WTC11 (cell line): ENCODE measurements around the gene ARPC1A. TPM values are rescaled to one million over a fixed set of nuclear protein-coding genes. Genes with fewer than 3 reads are reported as not detected.

Experiments used
- ATAC-seq: fragments of 200-7000 bp; cut with Tn5 transposase; 2 replicates; pipeline ENCODE4 v1.10.0; 2021; ENCODE audit warnings: mild to moderate bottlenecking, moderate library complexity
- CTCF ChIA-PET: fragments of 300-600 bp; sonication (Branson Sonifier 250); formaldehyde crosslinking; loops from one replicate; lab custom pipeline; 2021; ENCODE audit warnings: antibody characterized with exemption; lab: Charles Lee
- POLR2A ChIA-PET: fragments of 350-600 bp; sonication (Branson Sonifier 250); formaldehyde crosslinking; loops from one replicate; lab custom pipeline; 2021; ENCODE audit warnings: antibody characterized with exemption; lab: Charles Lee
- DNase-seq: peaks from one replicate; pipeline ENCODE4 v3.0.0; 2021; ENCODE audit warnings: low spot score
- H3K27ac Mint-ChIP-seq: 2 replicates; pipeline ENCODE4 v1.8.0; 2021; ENCODE audit warnings: mixed read lengths
- H3K27me3 Mint-ChIP-seq: 2 replicates; pipeline ENCODE4 v1.8.0; 2021; ENCODE audit warnings: low read depth, mild to moderate bottlenecking, moderate library complexity, mixed read lengths
- H3K36me3 Mint-ChIP-seq: 2 replicates; pipeline ENCODE4 v1.8.0; 2021; ENCODE audit warnings: mixed read lengths
- H3K4me1 Mint-ChIP-seq: 2 replicates; pipeline ENCODE4 v1.8.0; 2022; ENCODE audit warnings: mixed read lengths
- H3K4me3 Mint-ChIP-seq: 2 replicates; pipeline ENCODE4 v1.8.0; 2021; ENCODE audit warnings: mild to moderate bottlenecking, moderate library complexity, mixed read lengths
- H3K9me3 Mint-ChIP-seq: 2 replicates; pipeline ENCODE4 v1.8.0; 2021; ENCODE audit warnings: mixed read lengths
- CBFB ChIP-seq: sonication (generic); formaldehyde crosslinking; IDR thresholded peaks from 2 replicates; pipeline ENCODE4 v1.8.1; 2022; ENCODE audit warnings: mild to moderate bottlenecking, low read depth, missing genetic modification reagents
- CREM ChIP-seq: sonication (generic); formaldehyde crosslinking; IDR thresholded peaks from 2 replicates; pipeline ENCODE4 v1.8.1; 2022; ENCODE audit warnings: mild to moderate bottlenecking, missing genetic modification reagents, moderate library complexity
- ESRRA ChIP-seq: sonication (generic); formaldehyde crosslinking; IDR thresholded peaks from 2 replicates; pipeline ENCODE4 v1.8.1; 2022; ENCODE audit warnings: mild to moderate bottlenecking, missing genetic modification reagents, borderline replicate concordance
- FOXP1 ChIP-seq: sonication (generic); formaldehyde crosslinking; IDR thresholded peaks from 2 replicates; pipeline ENCODE4 v1.8.0; 2022; ENCODE audit warnings: missing genetic modification reagents, mild to moderate bottlenecking, moderate library complexity, borderline replicate concordance
- IRF2 ChIP-seq: sonication (generic); formaldehyde crosslinking; IDR thresholded peaks from 2 replicates; pipeline ENCODE4 v1.8.0; 2022; ENCODE audit warnings: low read depth, missing genetic modification reagents, borderline replicate concordance
- NFATC4 ChIP-seq: fragments of 250-450 bp; sonication (Bioruptor Pico); IDR thresholded peaks from 2 replicates; pipeline ENCODE4 v1.9.0; 2021; ENCODE audit warnings: mild to moderate bottlenecking
- NFYB ChIP-seq: sonication (generic); formaldehyde crosslinking; conservative IDR thresholded peaks from 2 replicates; pipeline ENCODE4 v1.8.0; 2022; ENCODE audit warnings: low read depth, missing genetic modification reagents
- PRRX2 ChIP-seq: fragments of 250-450 bp; sonication (Bioruptor Pico); IDR thresholded peaks from 2 replicates; pipeline ENCODE4 v1.8.0; 2021; ENCODE audit warnings: mild to moderate bottlenecking
- SMAD3 ChIP-seq: sonication (generic); formaldehyde crosslinking; IDR thresholded peaks from 2 replicates; pipeline ENCODE4 v1.8.0; 2022; ENCODE audit warnings: missing genetic modification reagents, mild to moderate bottlenecking, borderline replicate concordance
- SOX15 ChIP-seq: fragments of 250-450 bp; sonication (Bioruptor Pico); IDR thresholded peaks from 2 replicates; pipeline ENCODE4 v1.9.0; 2021; ENCODE audit warnings: mild to moderate bottlenecking
- SP1 ChIP-seq: sonication (generic); formaldehyde crosslinking; conservative IDR thresholded peaks from 2 replicates; pipeline ENCODE4 v1.8.1; 2022; ENCODE audit warnings: missing genetic modification reagents
- ZNF219 ChIP-seq: sonication (generic); formaldehyde crosslinking; IDR thresholded peaks from 2 replicates; pipeline ENCODE4 v1.8.0; 2023; ENCODE audit warnings: missing genetic modification reagents, mild to moderate bottlenecking, borderline replicate concordance
- ZNF423 ChIP-seq: fragments of 250-450 bp; sonication (Bioruptor Pico); IDR thresholded peaks from 2 replicates; pipeline ENCODE4 v2.1.2; 2022; ENCODE audit warnings: mild to moderate bottlenecking, moderate library complexity
- ZNF671 ChIP-seq: fragments of 250-450 bp; sonication (Bioruptor Pico); IDR thresholded peaks from 2 replicates; pipeline ENCODE4 v1.8.0; 2021; ENCODE audit warnings: mild to moderate bottlenecking
- ZSCAN18 ChIP-seq: fragments of 250-450 bp; sonication (Bioruptor Pico); IDR thresholded peaks from 2 replicates; pipeline ENCODE4 v2.1.2; 2022; ENCODE audit warnings: mild to moderate bottlenecking, moderate library complexity
- total RNA-seq: library from RNA; stranded (reverse); gene quantifications from 3 replicates; pipeline ENCODE4 v1.2.3, GENCODE V29; 2021
- TF ChIP-seq, protein P1 (sequence below): sonication (generic); formaldehyde crosslinking; IDR thresholded peaks from 2 replicates; pipeline ENCODE4 v1.8.1; 2022; ENCODE audit warnings: low read depth, missing genetic modification reagents, borderline replicate concordance
- TF ChIP-seq, protein P2 (sequence below): sonication (generic); formaldehyde crosslinking; IDR thresholded peaks from 2 replicates; pipeline ENCODE4 v1.8.1; 2022; ENCODE audit warnings: low read depth, mild to moderate bottlenecking, moderate library complexity, missing genetic modification reagents, borderline replicate concordance
- TF ChIP-seq, protein P3 (sequence below): sonication (generic); formaldehyde crosslinking; IDR thresholded peaks from 2 replicates; pipeline ENCODE4 v1.8.1; 2023; ENCODE audit warnings: mild to moderate bottlenecking, missing genetic modification reagents

ARPC1A gene
- total RNA-seq, 1 experiment from 2014 or later = 149 TPM

- ATAC-seq (no peak), DNase-seq (no peak)
- Mint-ChIP-seq H3K36me3 (peaks cover 14% of the 10 kb centered on the region), H3K27me3 (no peaks in the 10 kb centered on the region), H3K4me3 (no peak overlapping the region), H3K27ac (0 out of 2 replicates have a peak overlapping the region, but pooled peaks have one; percentile 53), H3K4me1 (peaks cover 11% of the 10 kb centered on the region), H3K9me3 (no peaks in the 10 kb centered on the region)
- ChIA-PET POLR2A (no interaction called here), CTCF (no interaction called here)
- TF ChIP-seq NFATC4 (no peak), CREM (CRISPR knock-in tag) (no peak), SOX15 (CRISPR knock-in tag) (no peak), ZNF219 (no peak), ZNF423 (CRISPR knock-in tag) (no peak), PRRX2 (no peak), CBFB (CRISPR knock-in tag) (no peak), ESRRA (CRISPR knock-in tag) (no peak), SP1 (no peak), IRF2 (CRISPR knock-in tag) (no peak), SMAD3 (CRISPR knock-in tag) (no peak), ZSCAN18 (CRISPR knock-in tag) (no peak), ZNF671 (CRISPR knock-in tag) (no peak), NFYB (CRISPR knock-in tag) (no peak)
- TF ChIP-seq, protein P1, sequence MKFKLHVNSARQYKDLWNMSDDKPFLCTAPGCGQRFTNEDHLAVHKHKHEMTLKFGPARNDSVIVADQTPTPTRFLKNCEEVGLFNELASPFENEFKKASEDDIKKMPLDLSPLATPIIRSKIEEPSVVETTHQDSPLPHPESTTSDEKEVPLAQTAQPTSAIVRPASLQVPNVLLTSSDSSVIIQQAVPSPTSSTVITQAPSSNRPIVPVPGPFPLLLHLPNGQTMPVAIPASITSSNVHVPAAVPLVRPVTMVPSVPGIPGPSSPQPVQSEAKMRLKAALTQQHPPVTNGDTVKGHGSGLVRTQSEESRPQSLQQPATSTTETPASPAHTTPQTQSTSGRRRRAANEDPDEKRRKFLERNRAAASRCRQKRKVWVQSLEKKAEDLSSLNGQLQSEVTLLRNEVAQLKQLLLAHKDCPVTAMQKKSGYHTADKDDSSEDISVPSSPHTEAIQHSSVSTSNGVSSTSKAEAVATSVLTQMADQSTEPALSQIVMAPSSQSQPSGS (CRISPR knock-in tag) = no peak
Observed at GRCh38 chr7:99380823-99381663, 55.3 kb downstream of the ARPC1A start.

DNA sequence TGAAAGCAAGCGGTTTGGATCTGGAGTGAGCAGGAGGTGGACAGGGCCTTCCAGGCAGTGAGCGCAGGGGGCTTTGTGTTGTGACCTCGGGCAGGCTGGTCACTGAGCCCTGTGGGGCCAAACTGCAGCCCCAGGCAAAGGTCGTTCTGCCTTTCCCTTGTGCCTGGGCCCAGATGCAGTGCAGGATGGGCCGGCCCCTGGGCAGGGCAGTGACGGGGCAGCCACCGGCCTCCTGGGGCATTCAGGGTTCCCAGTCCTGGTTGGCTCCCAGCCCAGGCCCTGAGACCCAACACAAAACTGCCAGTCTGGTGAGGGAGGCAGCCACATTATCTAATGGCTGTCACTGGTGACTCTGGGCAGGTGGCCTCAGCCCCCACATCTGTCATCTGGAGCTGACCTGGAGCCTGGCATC, 56.0 kb downstream of the ARPC1A start:
- Mint-ChIP-seq H3K36me3 (peaks cover 15% of the 10 kb centered on the region), H3K27ac (no peak overlapping the region), H3K9me3 (no peaks in the 10 kb centered on the region), H3K4me3 (no peak overlapping the region), H3K27me3 (no peaks in the 10 kb centered on the region), H3K4me1 (peaks cover 11% of the 10 kb centered on the region)
- DNase-seq (no peak), ATAC-seq (no peak)
- TF ChIP-seq FOXP1 = peak; percentile 45; the same call in 1 of the 2 replicates
- TF ChIP-seq, protein P2, sequence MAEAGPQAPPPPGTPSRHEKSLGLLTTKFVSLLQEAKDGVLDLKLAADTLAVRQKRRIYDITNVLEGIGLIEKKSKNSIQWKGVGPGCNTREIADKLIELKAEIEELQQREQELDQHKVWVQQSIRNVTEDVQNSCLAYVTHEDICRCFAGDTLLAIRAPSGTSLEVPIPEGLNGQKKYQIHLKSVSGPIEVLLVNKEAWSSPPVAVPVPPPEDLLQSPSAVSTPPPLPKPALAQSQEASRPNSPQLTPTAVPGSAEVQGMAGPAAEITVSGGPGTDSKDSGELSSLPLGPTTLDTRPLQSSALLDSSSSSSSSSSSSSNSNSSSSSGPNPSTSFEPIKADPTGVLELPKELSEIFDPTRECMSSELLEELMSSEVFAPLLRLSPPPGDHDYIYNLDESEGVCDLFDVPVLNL = no peak
- TF ChIP-seq, protein P3, sequence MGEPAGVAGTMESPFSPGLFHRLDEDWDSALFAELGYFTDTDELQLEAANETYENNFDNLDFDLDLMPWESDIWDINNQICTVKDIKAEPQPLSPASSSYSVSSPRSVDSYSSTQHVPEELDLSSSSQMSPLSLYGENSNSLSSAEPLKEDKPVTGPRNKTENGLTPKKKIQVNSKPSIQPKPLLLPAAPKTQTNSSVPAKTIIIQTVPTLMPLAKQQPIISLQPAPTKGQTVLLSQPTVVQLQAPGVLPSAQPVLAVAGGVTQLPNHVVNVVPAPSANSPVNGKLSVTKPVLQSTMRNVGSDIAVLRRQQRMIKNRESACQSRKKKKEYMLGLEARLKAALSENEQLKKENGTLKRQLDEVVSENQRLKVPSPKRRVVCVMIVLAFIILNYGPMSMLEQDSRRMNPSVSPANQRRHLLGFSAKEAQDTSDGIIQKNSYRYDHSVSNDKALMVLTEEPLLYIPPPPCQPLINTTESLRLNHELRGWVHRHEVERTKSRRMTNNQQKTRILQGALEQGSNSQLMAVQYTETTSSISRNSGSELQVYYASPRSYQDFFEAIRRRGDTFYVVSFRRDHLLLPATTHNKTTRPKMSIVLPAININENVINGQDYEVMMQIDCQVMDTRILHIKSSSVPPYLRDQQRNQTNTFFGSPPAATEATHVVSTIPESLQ (CRISPR knock-in tag) = no peak
- ChIA-PET POLR2A (no interaction called here), CTCF (interaction anchor here (0.9 kb wide), 1 partner anchor 508 kb away, joined by 4 read pairs; no protein-coding TSS in a partner anchor)
